Smooth muscle cell (in vitro differentiated cells): ENCODE data around the gene MICALL2. TPM values are rescaled to one million over a fixed set of nuclear protein-coding genes. Genes with fewer than 3 reads are reported as not detected.

Experiments used
- DNase-seq: peaks from one replicate; lab custom pipeline; 2025; ENCODE audit not compliant: unreplicated experiment; lab: John Stamatoyannopoulos, UW
- H2AFZ ChIP-seq: fragments of 200-600 bp; sonication (generic); 2 replicates; pipeline ENCODE4 v1.6.0; 2016; ENCODE audit warnings: antibody characterized with exemption, low read depth, mild to moderate bottlenecking
- H3F3A ChIP-seq: fragments of 200-600 bp; sonication (generic); 2 replicates; pipeline ENCODE4 v1.6.0; 2017; ENCODE audit warnings: antibody characterized with exemption, low read depth
- H3K27ac ChIP-seq: fragments of 200-600 bp; sonication (generic); 2 replicates; pipeline ENCODE4 v1.5.1; 2016; ENCODE audit warnings: low read depth, mild to moderate bottlenecking
- H3K27me3 ChIP-seq: fragments of 200-600 bp; sonication (generic); 2 replicates; pipeline ENCODE4 v1.6.1; 2016; ENCODE audit warnings: low read depth, mild to moderate bottlenecking
- H3K36me3 ChIP-seq: fragments of 200-600 bp; sonication (generic); 2 replicates; pipeline ENCODE4 v1.5.1; 2016; ENCODE audit warnings: low read depth
- H3K4me1 ChIP-seq: fragments of 200-600 bp; sonication (generic); 2 replicates; pipeline ENCODE4 v1.5.1; 2016; ENCODE audit warnings: low read depth
- H3K4me2 ChIP-seq: fragments of 200-600 bp; sonication (generic); 2 replicates; pipeline ENCODE4 v1.6.0; 2016; ENCODE audit warnings: mild to moderate bottlenecking
- H3K4me3 ChIP-seq: fragments of 200-600 bp; sonication (generic); 2 replicates; pipeline ENCODE4 v1.5.1; 2016; ENCODE audit warnings: mild to moderate bottlenecking
- H3K79me2 ChIP-seq: fragments of 200-600 bp; sonication (generic); 2 replicates; pipeline ENCODE4 v1.6.0; 2016; ENCODE audit warnings: low read depth, mild to moderate bottlenecking
- H3K9ac ChIP-seq: fragments of 200-600 bp; sonication (generic); 2 replicates; pipeline ENCODE4 v1.6.0; 2016; ENCODE audit warnings: low read depth
- H3K9me3 ChIP-seq: fragments of 200-600 bp; sonication (generic); replicated peaks from 2 replicates; pipeline ENCODE4 v1.5.1; 2016; ENCODE audit warnings: low read depth
- H4K20me1 ChIP-seq: fragments of 200-600 bp; sonication (generic); 2 replicates; pipeline ENCODE4 v1.6.0; 2016; ENCODE audit warnings: low read depth
- CTCF ChIP-seq: fragments of 200-600 bp; sonication (generic); IDR thresholded peaks from 2 replicates; pipeline ENCODE4 v1.5.1; 2017; ENCODE audit warnings: borderline replicate concordance, mild to moderate bottlenecking, antibody characterized with exemption; ENCODE audit not compliant: insufficient read depth, poor library complexity, severe bottlenecking
- WGBS: methylation state at CpG from one replicate; pipeline ENCODE4 v1.1.7; 2016; ENCODE audit warnings: low lambda C conversion rate; 5-methylcytosine and 5-hydroxymethylcytosine counted together
- polyA plus RNA-seq: library from polyadenylated mRNA; unstranded; fragments of >200 nt; fragmentation: Nextera tagmentation; extraction: Ambion mirVana; gene quantifications from 2 replicates; pipeline ENCODE4 v1.2.1, GENCODE V29; 2016
- total RNA-seq: library from RNA; depleted of rRNA; stranded (reverse); fragments of >200 nt; gene quantifications from 2 replicates; pipeline ENCODE4 v1.2.3, GENCODE V29; 2014

Gene MICALL2
- total and polyA plus RNA-seq, 2 experiments from 2014 or later: 4.2 to 18.9 TPM

- no peaks in the 10 kb centered on the region for H3K27me3 ChIP-seq
- WGBS: 99% methylated on average over 64 of the region's 65 CpGs
Measured at GRCh38 chr7:1483536-1484505, 24.6 kb upstream of the MICALL2 start.

GRCh38 chr7:1483079-1483478 is 23.8 kb upstream of the MICALL2 start:
- WGBS: 94% methylated on average over 22 of the region's 22 CpGs
- H3K4me1 ChIP-seq: no peaks in the 10 kb centered on the region
- H3K27ac ChIP-seq: no peak overlapping the region
- H3K9me3 ChIP-seq: no peaks in the 10 kb centered on the region
- no peaks in the 10 kb centered on the region for H4K20me1 ChIP-seq
- no peaks in the 10 kb centered on the region for H3K27me3 ChIP-seq
- H3K79me2 ChIP-seq: no peaks in the 10 kb centered on the region
- no peaks in the 10 kb centered on the region for H3F3A ChIP-seq
- no peak overlapping the region for H3K4me3 ChIP-seq
- no peak for DNase-seq
- H2AFZ ChIP-seq: no peak overlapping the region
- TF ChIP-seq CTCF: no peak
- no peaks in the 10 kb centered on the region for H3K36me3 ChIP-seq
- no peak overlapping the region for H3K9ac ChIP-seq
- no peak overlapping the region for H3K4me2 ChIP-seq

More at GRCh38 chr7:1483536-1484505, 24.6 kb upstream of the MICALL2 start:
- no peaks in the 10 kb centered on the region for H3K4me1 ChIP-seq
- H3K27ac ChIP-seq: no peak overlapping the region
- H4K20me1 ChIP-seq: no peaks in the 10 kb centered on the region
- H3K4me3 ChIP-seq: no peak overlapping the region
- H3K9me3 ChIP-seq: no peaks in the 10 kb centered on the region
- no peak for TF ChIP-seq CTCF
- H3K79me2 ChIP-seq: no peaks in the 10 kb centered on the region
- no peak overlapping the region for H3K4me2 ChIP-seq
- no peak overlapping the region for H2AFZ ChIP-seq
- H3K36me3 ChIP-seq: no peaks in the 10 kb centered on the region
- no peak overlapping the region for H3K9ac ChIP-seq
- DNase-seq: no peak
- no peaks in the 10 kb centered on the region for H3F3A ChIP-seq

DNA sequence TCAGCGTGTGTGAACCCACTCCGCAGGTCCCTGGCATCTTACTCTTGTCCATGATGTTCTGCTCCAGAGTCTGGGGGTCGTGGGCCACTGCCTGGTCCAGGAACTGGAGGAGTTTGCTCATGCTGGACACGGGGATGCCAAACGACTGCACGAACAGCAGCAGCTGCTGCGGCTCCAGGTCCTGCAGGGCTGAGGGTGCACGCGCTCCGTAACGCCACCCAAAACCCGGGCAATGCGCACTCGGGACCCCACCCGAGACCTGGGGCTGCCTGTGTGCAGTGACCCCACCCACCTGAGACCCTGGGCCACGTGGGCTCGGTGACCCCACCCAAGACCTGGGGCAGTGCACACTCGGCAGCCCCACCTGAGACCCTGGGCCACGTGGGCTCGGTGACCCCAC is 22.0 kb upstream of the MICALL2 start:
- Histone ChIP-seq H3K9me3 (no peaks in the 10 kb centered on the region), H3K4me3 (no peak overlapping the region), H3K79me2 (no peaks in the 10 kb centered on the region), H3K36me3 (no peaks in the 10 kb centered on the region), H3K9ac (no peak overlapping the region), H2AFZ (no peak overlapping the region), H3F3A (no peaks in the 10 kb centered on the region), H4K20me1 (no peaks in the 10 kb centered on the region), H3K4me2 (no peak overlapping the region), H3K4me1 (no peaks in the 10 kb centered on the region), H3K27ac (no peak overlapping the region), H3K27me3 (no peaks in the 10 kb centered on the region)
- no peak for TF ChIP-seq CTCF
- WGBS: 99% methylated on average over 18 of the region's 20 CpGs
- no peak for DNase-seq

DNA sequence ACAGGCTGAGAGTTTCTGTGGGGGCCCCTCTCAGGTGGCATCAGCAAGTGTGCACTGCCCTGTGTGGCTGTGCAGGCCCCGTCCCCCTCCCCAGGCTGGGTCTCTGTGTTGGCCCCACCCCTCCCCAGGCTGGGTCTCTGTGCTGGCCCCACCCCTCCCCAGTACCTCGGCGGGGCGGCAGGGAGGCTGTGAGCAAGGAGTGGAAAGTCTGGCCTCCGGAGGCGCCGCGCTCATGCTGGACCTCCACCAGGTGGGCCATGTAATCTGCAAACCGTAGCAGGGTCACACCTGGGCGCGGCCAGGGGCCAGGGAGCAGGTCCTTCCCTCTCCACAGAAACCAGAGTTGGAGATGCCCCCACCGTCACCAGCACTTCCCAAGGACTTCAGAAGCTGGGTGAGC is 21.4 kb upstream of the MICALL2 start:
- no peaks in the 10 kb centered on the region for H3K27me3 ChIP-seq
- no peak for TF ChIP-seq CTCF
- H3K27ac ChIP-seq: no peak overlapping the region

More for the DNA sequence above, 21.4 kb upstream of the MICALL2 start:
- WGBS: 89% methylated on average over 11 of the region's 12 CpGs
- H3K36me3 ChIP-seq: no peaks in the 10 kb centered on the region
- no peaks in the 10 kb centered on the region for H3F3A ChIP-seq
- H4K20me1 ChIP-seq: no peaks in the 10 kb centered on the region
- H2AFZ ChIP-seq: no peak overlapping the region
- DNase-seq: no peak
- no peaks in the 10 kb centered on the region for H3K9me3 ChIP-seq
- H3K4me1 ChIP-seq: no peaks in the 10 kb centered on the region
- H3K9ac ChIP-seq: no peak overlapping the region
- H3K79me2 ChIP-seq: no peaks in the 10 kb centered on the region
- H3K4me3 ChIP-seq: no peak overlapping the region
- no peak overlapping the region for H3K4me2 ChIP-seq
